Activated CD8-positive, alpha-beta memory T cell treated with anti-CD3 and anti-CD28 coated beads, Interleukin-2, amount 50 U/mL, for 4 hours (primary cell): Measurements from ENCODE around the gene SRSF3.
"Not testable (repeated sequence)": the region's sequence is repeated elsewhere in the genome, so short reads cannot be mapped to it uniquely, and the experiment has no call there.

ENCODE experiments used
- DNase-seq: peaks from one replicate; pipeline ENCODE4 v3.0.0-alpha.2; 2020

Gene SRSF3

GRCh38 chr6:36605560-36606391, 11.6 kb downstream of the SRSF3 start:
- DNase-seq = no peak

GRCh38 chr6:36607305-36607682, 13.1 kb downstream of the SRSF3 start:
- DNase-seq = not testable (repeated sequence)

GRCh38 chr6:36607683-36608386, 13.7 kb downstream of the SRSF3 start:
- no peak for DNase-seq

GRCh38 chr6:36608788-36609563, 14.8 kb downstream of the SRSF3 start:
- no peak for DNase-seq

- DNase-seq = no peak
Observed at GRCh38 chr6:36609582-36609981, 15.4 kb downstream of the SRSF3 start.

- DNase-seq = no peak
Observed at GRCh38 chr6:36610041-36610955, 16.1 kb downstream of the SRSF3 start.

GRCh38 chr6:36610956-36611336, 16.8 kb downstream of the SRSF3 start:
- DNase-seq = no peak

GRCh38 chr6:36611679-36612078, 17.5 kb downstream of the SRSF3 start:
- not testable (repeated sequence) for DNase-seq

- no peak for DNase-seq
Observed at GRCh38 chr6:36612101-36612625, 18.0 kb downstream of the SRSF3 start.

- DNase-seq = peak; percentile 6
Observed at GRCh38 chr6:36613200-36613995, 19.2 kb downstream of the SRSF3 start.

GRCh38 chr6:36615018-36615761, 21.0 kb downstream of the SRSF3 start:
- peak; percentile 35 for DNase-seq

- no peak for DNase-seq
Observed at GRCh38 chr6:36616893-36617521, 22.8 kb downstream of the SRSF3 start.

- DNase-seq = no peak
Observed at GRCh38 chr6:36618366-36619355, 24.5 kb downstream of the SRSF3 start.

GRCh38 chr6:36621371-36621855, 27.3 kb downstream of the SRSF3 start:
- no peak for DNase-seq

- no peak for DNase-seq
Observed at GRCh38 chr6:36622901-36623546, 28.9 kb downstream of the SRSF3 start.

GRCh38 chr6:36623547-36624459, 29.6 kb downstream of the SRSF3 start:
- peak; percentile 78 for DNase-seq
